HL-60 (cell line): ENCODE results near the gene CASS4.

Experiments used
- GABPA ChIP-seq: IDR thresholded peaks from 2 replicates; pipeline ENCODE4 v1.6.1; 2012; ENCODE audit warnings: low read depth
- TF ChIP-seq, protein P1 (sequence below): IDR thresholded peaks from one replicate; pipeline ENCODE4 v1.5.1; 2011; ENCODE audit warnings: low read length, control low read depth, inconsistent platforms; ENCODE audit not compliant: insufficient read depth

DNA sequence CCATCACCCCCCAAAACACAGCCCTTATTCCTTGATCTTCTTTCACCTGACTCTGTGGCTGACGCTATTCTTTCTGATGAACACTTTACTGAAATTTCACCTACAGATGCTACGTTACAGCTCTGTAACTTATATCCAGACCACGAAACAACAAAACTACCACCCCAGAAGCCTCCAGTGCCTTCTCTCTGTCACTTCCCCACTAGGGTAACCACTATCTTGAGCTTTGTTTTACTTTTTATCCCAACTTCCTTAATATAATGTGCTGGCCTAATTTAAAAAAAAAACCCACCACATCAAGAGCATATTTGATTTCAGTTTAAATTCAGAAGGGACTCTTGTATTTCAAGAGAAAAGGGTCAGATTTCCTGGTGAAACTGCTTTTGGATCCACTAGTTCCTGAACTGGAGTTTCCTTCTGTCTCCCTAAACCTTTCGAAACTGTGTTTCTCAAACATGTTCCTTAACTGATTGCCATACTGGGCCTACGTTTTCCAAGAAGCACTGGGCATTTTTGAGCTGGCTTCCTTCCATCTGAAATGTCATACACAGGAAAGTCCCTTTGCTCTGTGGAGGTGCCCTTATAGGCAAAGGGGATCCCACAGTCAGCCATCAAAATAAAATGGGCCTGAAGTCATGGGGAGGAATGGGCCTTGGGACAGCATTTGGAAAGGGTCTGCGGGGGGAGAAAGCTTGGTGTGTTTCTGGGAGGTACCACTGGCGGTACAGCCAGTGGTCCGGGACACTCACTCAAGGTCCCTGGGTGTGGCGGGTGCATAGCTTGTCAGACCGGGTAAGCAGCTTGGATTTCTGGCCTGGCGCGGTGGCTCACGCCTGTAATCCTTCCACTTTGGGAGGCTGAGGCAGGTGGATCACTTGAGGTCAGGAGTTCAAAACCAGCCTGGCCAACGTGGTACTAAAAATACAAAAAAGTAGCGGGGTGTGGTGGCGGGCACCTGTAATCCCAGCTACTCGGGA, 30.6 kb downstream of the CASS4 start:
- TF ChIP-seq, protein P1, sequence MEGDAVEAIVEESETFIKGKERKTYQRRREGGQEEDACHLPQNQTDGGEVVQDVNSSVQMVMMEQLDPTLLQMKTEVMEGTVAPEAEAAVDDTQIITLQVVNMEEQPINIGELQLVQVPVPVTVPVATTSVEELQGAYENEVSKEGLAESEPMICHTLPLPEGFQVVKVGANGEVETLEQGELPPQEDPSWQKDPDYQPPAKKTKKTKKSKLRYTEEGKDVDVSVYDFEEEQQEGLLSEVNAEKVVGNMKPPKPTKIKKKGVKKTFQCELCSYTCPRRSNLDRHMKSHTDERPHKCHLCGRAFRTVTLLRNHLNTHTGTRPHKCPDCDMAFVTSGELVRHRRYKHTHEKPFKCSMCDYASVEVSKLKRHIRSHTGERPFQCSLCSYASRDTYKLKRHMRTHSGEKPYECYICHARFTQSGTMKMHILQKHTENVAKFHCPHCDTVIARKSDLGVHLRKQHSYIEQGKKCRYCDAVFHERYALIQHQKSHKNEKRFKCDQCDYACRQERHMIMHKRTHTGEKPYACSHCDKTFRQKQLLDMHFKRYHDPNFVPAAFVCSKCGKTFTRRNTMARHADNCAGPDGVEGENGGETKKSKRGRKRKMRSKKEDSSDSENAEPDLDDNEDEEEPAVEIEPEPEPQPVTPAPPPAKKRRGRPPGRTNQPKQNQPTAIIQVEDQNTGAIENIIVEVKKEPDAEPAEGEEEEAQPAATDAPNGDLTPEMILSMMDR = no peak
- TF ChIP-seq GABPA = no peak
